K562 (cell line): ENCODE data around the gene TNFSF13. TPM values are rescaled to one million over a fixed set of nuclear protein-coding genes. Genes with fewer than 3 reads are reported as not detected.

ENCODE experiments used
- ATAC-seq: fragments of 200-7000 bp; cut with Tn5 transposase; 3 replicates; pipeline ENCODE4 v1.9.1; 2020; ENCODE audit warnings: moderate library complexity
- BruUV-seq: library from RNA; stranded (reverse); fragments of 400-500 nt; replicated peaks from 2 replicates; lab custom pipeline; 2021; lab: Mats Ljungman, UMichigan
- CTCF ChIA-PET: fragments of 300-600 bp; formaldehyde crosslinking; extraction: SDS; loops from one replicate; lab custom pipeline; 2021; ENCODE audit warnings: low intra/inter-chr PET ratio; lab: Yijun Ruan, JAX
- POLR2A ChIA-PET: fragments of 300-600, 350-650 bp; sonication (Branson Sonifier 250); formaldehyde crosslinking; extraction: SDS; loops from one replicate; lab custom pipeline; 2021; ENCODE audit warnings: antibody characterized with exemption, inconsistent platforms; lab: Yijun Ruan, JAX
- DNase-seq, 4 experiments: peaks; one replicate each; pipeline versions ENCODE4 v3.0.0 to v3.0.0-alpha.2; 2011 to 2018; ENCODE audit warnings: low spot score in 3 of 4, mixed read lengths in 3 of 4; ENCODE audit errors: extremely low read depth in 1 of 4
- FAIRE-seq: peaks from 2 replicates; lab custom pipeline; 2011; peaks lifted over from hg19 to GRCh38; lab: Jason Lieb, UNC
- H2AFZ ChIP-seq: 2 replicates; pipeline ENCODE4 v1.6.0; 2011; ENCODE audit warnings: low read depth, low read length, control low read depth, inconsistent platforms
- H3K27ac ChIP-seq: fragments of 200-600 bp; 3 replicates; pipeline ENCODE4 v1.8.0; 2011; ENCODE audit warnings: low read depth, mild to moderate bottlenecking, control low read depth, inconsistent platforms, low read length, moderate library complexity, mixed read lengths; ENCODE audit errors: extremely low read depth
- H3K27me3 ChIP-seq, 2 experiments: fragments of 300-600 bp in 1 of 2; 2 replicates in 1 of 2; 3 replicates in 1 of 2; pipeline versions ENCODE4 v1.6.0 to v1.8.0; 2011; ENCODE audit warnings: inconsistent platforms in 2 of 2, low read length in 2 of 2, mild to moderate bottlenecking in 1 of 2, mixed read lengths in 1 of 2, moderate library complexity in 1 of 2; ENCODE audit not compliant: control insufficient read depth in 2 of 2, insufficient read depth in 2 of 2
- H3K36me3 ChIP-seq: fragments of 300-600 bp; 3 replicates; pipeline ENCODE4 v1.8.0; 2011; ENCODE audit warnings: mild to moderate bottlenecking, low read length, inconsistent platforms; ENCODE audit not compliant: control insufficient read depth, insufficient read depth
- H3K4me1 ChIP-seq, 2 experiments: fragments of 200-600 bp in 1 of 2; replicated peaks in 1 of 2; 2 replicates in 1 of 2; 3 replicates in 1 of 2; pipeline versions ENCODE4 v1.5.1 to v1.8.0; 2011; ENCODE audit warnings: inconsistent platforms in 2 of 2, low read length in 2 of 2, mild to moderate bottlenecking in 1 of 2, mixed read lengths in 1 of 2, moderate library complexity in 1 of 2; ENCODE audit not compliant: control insufficient read depth in 2 of 2, insufficient read depth in 2 of 2
- H3K4me2 ChIP-seq: 2 replicates; pipeline ENCODE4 v1.6.1; 2011; ENCODE audit warnings: low read length, control low read depth, inconsistent platforms, mixed read lengths; ENCODE audit not compliant: insufficient read depth
- H3K4me3 ChIP-seq: fragments of 200-600 bp; sonication (generic), shearing (Covaris generic); 2 replicates; pipeline ENCODE4 v1.5.1; 2016; ENCODE audit warnings: control low read depth, inconsistent platforms
- H3K79me2 ChIP-seq: fragments of 200-600 bp; 3 replicates; pipeline ENCODE4 v1.8.0; 2011; ENCODE audit warnings: low read length, inconsistent platforms; ENCODE audit not compliant: control insufficient read depth, insufficient read depth
- H3K9ac ChIP-seq, 2 experiments: 2 replicates each; pipeline versions ENCODE4 v1.6.0 to v1.6.1; 2011; ENCODE audit warnings: low read depth in 2 of 2, low read length in 2 of 2, control low read depth in 1 of 2, inconsistent platforms in 1 of 2, mild to moderate bottlenecking in 1 of 2, mixed read lengths in 1 of 2; ENCODE audit not compliant: insufficient read depth in 1 of 2
- H3K9me1 ChIP-seq: one replicate; pipeline ENCODE4 v1.6.0; 2011; ENCODE audit warnings: inconsistent platforms, mild to moderate bottlenecking, low read length, moderate library complexity; ENCODE audit not compliant: control insufficient read depth, insufficient read depth
- H3K9me3 ChIP-seq: replicated peaks from 2 replicates; pipeline ENCODE4 v1.5.1; 2011; ENCODE audit warnings: low read depth, low read length, inconsistent platforms; ENCODE audit not compliant: control insufficient read depth, insufficient read depth
- H4K20me1 ChIP-seq: replicated peaks from 2 replicates; pipeline ENCODE4 v1.6.1; 2011; ENCODE audit warnings: low read length, inconsistent platforms, mixed read lengths; ENCODE audit not compliant: control insufficient read depth, insufficient read depth
- DMBX1 ChIP-seq: fragments of 250-450 bp; sonication (Bioruptor Pico); IDR thresholded peaks from 2 replicates; pipeline ENCODE4 v1.8.0; 2022; ENCODE audit warnings: inconsistent platforms, mild to moderate bottlenecking, moderate library complexity, borderline replicate concordance
- MCM7 ChIP-seq, 2 experiments: fragments of 450-650 bp; IDR thresholded peaks; 2 replicates each; pipeline ENCODE4 v1.6.1; 2016 to 2018
- MECOM ChIP-seq: fragments of 250-450 bp; sonication (Bioruptor Pico); IDR thresholded peaks from 2 replicates; pipeline ENCODE4 v1.8.0; 2022; ENCODE audit warnings: inconsistent platforms
- MGA ChIP-seq: fragments of 450-650 bp; IDR thresholded peaks from 2 replicates; pipeline ENCODE4 v1.6.1; 2016; ENCODE audit warnings: mild to moderate bottlenecking, moderate library complexity
- NBN ChIP-seq: fragments of 450-650 bp; IDR thresholded peaks from 2 replicates; pipeline ENCODE4 v1.6.1; 2016; ENCODE audit warnings: low read depth, mild to moderate bottlenecking
- NR2C1 ChIP-seq, 2 experiments: fragments of 450-650 bp; IDR thresholded peaks; 2 replicates each; pipeline ENCODE4 v1.6.1; 2017; ENCODE audit warnings: mild to moderate bottlenecking in 2 of 2, antibody characterized with exemption in 1 of 2, inconsistent platforms in 1 of 2, missing compliant biosample characterization in 1 of 2, missing genetic modification characterization in 1 of 2
- STAT5A ChIP-seq: IDR thresholded peaks from 2 replicates; pipeline ENCODE4 v1.6.1; 2012; ENCODE audit warnings: low read length, inconsistent platforms, borderline replicate concordance
- TCFL5 ChIP-seq: fragments of 250-450 bp; sonication (Bioruptor Pico); conservative IDR thresholded peaks from 2 replicates; pipeline ENCODE4 v1.6.1; 2021; ENCODE audit warnings: mild to moderate bottlenecking, moderate library complexity, matching md5 sums
- TRIM24 ChIP-seq, 2 experiments: fragments of 450-650 bp; IDR thresholded peaks; 2 replicates each; pipeline ENCODE4 v1.6.1; 2016
- TSC22D4 ChIP-seq: fragments of 450-650 bp; IDR thresholded peaks from 2 replicates; pipeline ENCODE4 v1.6.1; 2016; ENCODE audit warnings: missing genetic modification characterization, missing biosample characterization, control low read depth
- ZBTB17 ChIP-seq: fragments of 450-650 bp; formaldehyde crosslinking; IDR thresholded peaks from 2 replicates; pipeline ENCODE4 v1.4.0; 2020; ENCODE audit warnings: mild to moderate bottlenecking
- ZNF263 ChIP-seq: sonication (generic); formaldehyde crosslinking; IDR thresholded peaks from 2 replicates; pipeline ENCODE4 v1.8.0; 2022; ENCODE audit warnings: mild to moderate bottlenecking, missing genetic modification reagents, borderline replicate concordance
- ZNF57 ChIP-seq: fragments of 450-650 bp; formaldehyde crosslinking; IDR thresholded peaks from 2 replicates; pipeline ENCODE4 v1.4.0; 2020; ENCODE audit warnings: mild to moderate bottlenecking, moderate library complexity
- ZNF764 ChIP-seq: fragments of 250-450 bp; sonication (Bioruptor Pico); IDR thresholded peaks from 2 replicates; pipeline ENCODE4 v1.4.0; 2020; ENCODE audit warnings: low read depth, mild to moderate bottlenecking, moderate library complexity
- WGBS: fragments of 100-300 bp; shearing (Covaris generic); methylation state at CpG from one replicate; pipeline ENCODE4 v1.1.6; 2016; ENCODE audit warnings: low coverage, mixed read lengths; ENCODE audit not compliant: insufficient coverage; ENCODE audit errors: missing lambda C conversion rate; 5-methylcytosine and 5-hydroxymethylcytosine counted together
- in situ Hi-C: fragments of 300-500 bp; cut with MboI; formaldehyde crosslinking; loops from 4 replicates; pipeline ENCODE4 v1.15.0; 2018; ENCODE audit warnings: inconsistent platforms, mixed read lengths
- intact Hi-C: fragments of 100-400 bp; cut with micrococcal nuclease; formaldehyde crosslinking; loops from 2 replicates; pipeline ENCODE4 v1.14.2; 2022
- polyA plus RNA-seq, 8 experiments: library from polyadenylated mRNA; depleted of rRNA in 4 of 8; stranded (reverse) in 5 of 8; unstranded in 3 of 8; fragments of >200 nt; fragmentation: Nextera tagmentation in 2 of 8; fragmentation: Illumina TruSeq in 1 of 8; extraction: Ambion mirVana in 2 of 8; extraction: Trizol in 1 of 8; gene quantifications; 2 replicates each; pipeline versions ENCODE4 v1.2.1 to v1.2.3, GENCODE V29; 2011 to 2014; ENCODE audit warnings: inconsistent platforms in 1 of 8, missing spikeins in 1 of 8
- total RNA-seq, 7 experiments: library from RNA; depleted of rRNA in 6 of 7; stranded (reverse); fragments of >200 nt in 6 of 7; fragmentation: Illumina TruSeq in 2 of 7; extraction: Trizol in 2 of 7; gene quantifications; 2 replicates each; pipeline versions ENCODE4 v1.2.1 to v1.2.3, GENCODE V29; 2011 to 2021; ENCODE audit warnings: low replicate concordance in 1 of 7

TNFSF13 gene
- total and polyA plus RNA-seq, 9 of the 15 experiments (the other 6 are each of a cell fraction or from before 2014, with no cell fraction given) = 0.04 to 0.51 (median 0.19) TPM; not detected in 1

DNA sequence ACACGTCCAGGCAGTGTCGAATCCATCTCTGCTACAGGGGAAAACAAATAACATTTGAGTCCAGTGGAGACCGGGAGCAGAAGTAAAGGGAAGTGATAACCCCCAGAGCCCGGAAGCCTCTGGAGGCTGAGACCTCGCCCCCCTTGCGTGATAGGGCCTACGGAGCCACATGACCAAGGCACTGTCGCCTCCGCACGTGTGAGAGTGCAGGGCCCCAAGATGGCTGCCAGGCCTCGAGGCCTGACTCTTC is 13.7 kb downstream of the TNFSF13 start:
- Histone ChIP-seq H3K4me1 (peaks cover 5 to 23% of the 10 kb centered on the region in 2 experiments; a peak in 4 of 5 replicates), H3K27ac (peak overlapping the region; percentile 94), H2AFZ (peak overlapping the region; percentile 88), H3K9me3 (no peaks in the 10 kb centered on the region), H3K36me3 (peaks cover 79% of the 10 kb centered on the region), H3K27me3 (no peaks in the 10 kb centered on the region), H3K9me1 (peaks cover 9% of the 10 kb centered on the region), H4K20me1 (peaks cover 33% of the 10 kb centered on the region), H3K79me2 (peaks cover 53% of the 10 kb centered on the region), H3K4me3 (peak overlapping the region; percentile 99), H3K4me2 (peak overlapping the region; percentile 95), H3K9ac (peak overlapping the region; percentile 40 to 86; a peak in 3 of 4 replicates)
- WGBS = 0% methylated on average over 11 of the region's 11 CpGs
- intact Hi-C loops = no loop called here
- ChIA-PET POLR2A (interaction anchor here (0.6 to 6.7 kb wide), 6 partner anchors 9 to 1169 kb away, joined by 3 to 46 read pairs (median 5); partner anchors contain the start of genes MPDU1 and SAT2), CTCF (no interaction called here)
- no TSS peak for BruUV-seq
- no peak for ATAC-seq
- in situ Hi-C loops = loop anchor here (25.0 kb wide), 1 partner anchor 535 kb away; the partner anchor contains the start of genes SLC16A11 and SLC16A13
- DNase-seq = no peak
- no peak for FAIRE-seq
- TF ChIP-seq STAT5A (no peak), MGA (peak; percentile 90), ZNF764 (CRISPR knock-in tag) (no peak), TSC22D4 (tag) (no peak), TCFL5 (CRISPR knock-in tag) (no peak), NR2C1 (IDR thresholded peaks at IDR 0.05) (no peak), NR2C1 (tag; IDR thresholded peaks at IDR 0.05) (peak; percentile 15; the same call in 1 of the 2 replicates), DMBX1 (CRISPR knock-in tag) (no peak), MECOM (CRISPR knock-in tag) (no peak), NBN (no peak), MCM7 (IDR thresholded peaks at IDR 0.05) (no peak), ZBTB17 (CRISPR knock-in tag) (no peak), ZNF57 (CRISPR knock-in tag) (no peak), ZNF263 (CRISPR knock-in tag) (no peak), TRIM24 (IDR thresholded peaks at IDR 0.05) (no peak)
